Measurements from ENCODE around the gene LRRC8C. TPM values are rescaled to one million over a fixed set of nuclear protein-coding genes. Genes with fewer than 3 reads are reported as not detected.

The LRRC8C gene
- total and polyA plus RNA-seq, 4 donors, result 0.63 to 3.5 (median 1.5) TPM

- H3K27me3 ChIP-seq (ENCODE audit: control insufficient read depth in 4 of 4, insufficient read depth in 4 of 4, low read length in 3 of 4), result no peaks in the 10 kb centered on the region
- H3K36me3 ChIP-seq (ENCODE audit: control insufficient read depth in 4 of 4, insufficient read depth in 3 of 4, low read depth in 1 of 4, low read length in 3 of 4), result peaks cover 0 to 2% (median 0%) of the 10 kb centered on the region in 4 donors
- no peaks in the 10 kb centered on the region for H3K4me1 ChIP-seq (ENCODE audit: control insufficient read depth in 4 of 4, insufficient read depth in 4 of 4, low read length in 3 of 4)
- no peak for DNase-seq (ENCODE audit: low spot score)
- H3K9me3 ChIP-seq (ENCODE audit: control insufficient read depth in 4 of 4, low read length in 3 of 4), result no peaks in the 10 kb centered on the region
- H3K9ac ChIP-seq (ENCODE audit: low read depth in 1 of 2, low read length in 2 of 2), result no peak overlapping the region
- no peak overlapping the region for H3K27ac ChIP-seq (ENCODE audit: low read depth in 1 of 2, low read length in 2 of 2)
- 79% methylated on average over 2 of the region's 2 CpGs for WGBS
- no peak overlapping the region for H3K4me3 ChIP-seq (ENCODE audit: low read depth in 1 of 3, low read length in 3 of 3)
- TF ChIP-seq HNF4G (IDR thresholded peaks at IDR 0.05) (no peak), JUND (IDR thresholded peaks at IDR 0.05) (no peak), RAD21 (IDR thresholded peaks at IDR 0.05) (no peak), FOXA1 (IDR thresholded peaks at IDR 0.05) (no peak), TAF1 (conservative IDR thresholded peaks at IDR 0.05) (no peak), ZBTB33 (IDR thresholded peaks at IDR 0.05) (no peak), GABPA (IDR thresholded peaks at IDR 0.05 in 1 of 2, conservative IDR thresholded peaks at IDR 0.05 in 1 of 2) (no peak), HNF4A (conservative IDR thresholded peaks at IDR 0.05) (no peak), FOXA2 (IDR thresholded peaks at IDR 0.05) (no peak), CTCF (IDR thresholded peaks at IDR 0.05; ENCODE audit: low read depth, low read length, missing input control) (no peak), SP1 (IDR thresholded peaks at IDR 0.05) (no peak)
Observed at GRCh38 chr1:89643577-89643976, 10.7 kb downstream of the LRRC8C start.

GRCh38 chr1:89644119-89644814, 11.3 kb downstream of the LRRC8C start:
- Histone ChIP-seq H3K27ac (ENCODE audit: low read depth in 1 of 2, low read length in 2 of 2) (no peak overlapping the region), H3K9me3 (ENCODE audit: control insufficient read depth in 4 of 4, low read length in 3 of 4) (no peaks in the 10 kb centered on the region), H3K27me3 (ENCODE audit: control insufficient read depth in 4 of 4, insufficient read depth in 4 of 4, low read length in 3 of 4) (no peaks in the 10 kb centered on the region), H3K9ac (ENCODE audit: low read depth in 1 of 2, low read length in 2 of 2) (no peak overlapping the region), H3K4me3 (ENCODE audit: low read depth in 1 of 3, low read length in 3 of 3) (no peak overlapping the region), H3K4me1 (ENCODE audit: control insufficient read depth in 4 of 4, insufficient read depth in 4 of 4, low read length in 3 of 4) (no peaks in the 10 kb centered on the region), H3K36me3 (ENCODE audit: control insufficient read depth in 4 of 4, insufficient read depth in 3 of 4, low read depth in 1 of 4, low read length in 3 of 4) (peaks cover 0 to 2% (median 0%) of the 10 kb centered on the region in 4 donors)
- TF ChIP-seq REST (IDR thresholded peaks at IDR 0.05), result no peak
- TF ChIP-seq RAD21 (IDR thresholded peaks at IDR 0.05), result no peak
- no peak for TF ChIP-seq HNF4G (IDR thresholded peaks at IDR 0.05)
- no peak for TF ChIP-seq FOXA1 (IDR thresholded peaks at IDR 0.05)
- no peak for TF ChIP-seq NR2F2 (IDR thresholded peaks at IDR 0.05)
- no peak for TF ChIP-seq TAF1 (conservative IDR thresholded peaks at IDR 0.05)
- TF ChIP-seq ZBTB33 (IDR thresholded peaks at IDR 0.05), result no peak
- 81% methylated on average over 9 of the region's 9 CpGs for WGBS
- no peak for DNase-seq (ENCODE audit: low spot score)

Measured in liver (tissue), 9 donors.